Measurements from ENCODE around the gene KLHDC7B. TPM values are rescaled to one million over a fixed set of nuclear protein-coding genes. Genes with fewer than 3 reads are reported as not detected.

The KLHDC7B gene
- total and polyA plus RNA-seq, 2 of the 13 experiments (the other 11 are each of a cell fraction or from before 2014, with no cell fraction given): 0.11 TPM; not detected in 1

- TF ChIP-seq ATF2 (CRISPR knock-in tag; IDR thresholded peaks at IDR 0.05): no peak
- TF ChIP-seq ZKSCAN5 (CRISPR knock-in tag; IDR thresholded peaks at IDR 0.05): no peak
- TF ChIP-seq FOXP4 (CRISPR knock-in tag; IDR thresholded peaks at IDR 0.05): 0 out of 2 replicates have a peak, but pooled peaks have one; percentile 39
- TF ChIP-seq, protein P1, sequence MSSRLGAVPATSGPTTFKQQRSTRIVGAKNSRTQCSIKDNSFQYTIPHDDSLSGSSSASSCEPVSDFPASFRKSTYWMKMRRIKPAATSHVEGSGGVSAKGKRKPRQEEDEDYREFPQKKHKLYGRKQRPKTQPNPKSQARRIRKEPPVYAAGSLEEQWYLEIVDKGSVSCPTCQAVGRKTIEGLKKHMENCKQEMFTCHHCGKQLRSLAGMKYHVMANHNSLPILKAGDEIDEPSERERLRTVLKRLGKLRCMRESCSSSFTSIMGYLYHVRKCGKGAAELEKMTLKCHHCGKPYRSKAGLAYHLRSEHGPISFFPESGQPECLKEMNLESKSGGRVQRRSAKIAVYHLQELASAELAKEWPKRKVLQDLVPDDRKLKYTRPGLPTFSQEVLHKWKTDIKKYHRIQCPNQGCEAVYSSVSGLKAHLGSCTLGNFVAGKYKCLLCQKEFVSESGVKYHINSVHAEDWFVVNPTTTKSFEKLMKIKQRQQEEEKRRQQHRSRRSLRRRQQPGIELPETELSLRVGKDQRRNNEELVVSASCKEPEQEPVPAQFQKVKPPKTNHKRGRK (CRISPR knock-in tag; IDR thresholded peaks at IDR 0.05): no peak
- TF ChIP-seq ZNF558 (CRISPR knock-in tag; IDR thresholded peaks at IDR 0.05; ENCODE audit: borderline replicate concordance): no peak; the same call in 1 of the 2 replicates
- TF ChIP-seq, protein P2, sequence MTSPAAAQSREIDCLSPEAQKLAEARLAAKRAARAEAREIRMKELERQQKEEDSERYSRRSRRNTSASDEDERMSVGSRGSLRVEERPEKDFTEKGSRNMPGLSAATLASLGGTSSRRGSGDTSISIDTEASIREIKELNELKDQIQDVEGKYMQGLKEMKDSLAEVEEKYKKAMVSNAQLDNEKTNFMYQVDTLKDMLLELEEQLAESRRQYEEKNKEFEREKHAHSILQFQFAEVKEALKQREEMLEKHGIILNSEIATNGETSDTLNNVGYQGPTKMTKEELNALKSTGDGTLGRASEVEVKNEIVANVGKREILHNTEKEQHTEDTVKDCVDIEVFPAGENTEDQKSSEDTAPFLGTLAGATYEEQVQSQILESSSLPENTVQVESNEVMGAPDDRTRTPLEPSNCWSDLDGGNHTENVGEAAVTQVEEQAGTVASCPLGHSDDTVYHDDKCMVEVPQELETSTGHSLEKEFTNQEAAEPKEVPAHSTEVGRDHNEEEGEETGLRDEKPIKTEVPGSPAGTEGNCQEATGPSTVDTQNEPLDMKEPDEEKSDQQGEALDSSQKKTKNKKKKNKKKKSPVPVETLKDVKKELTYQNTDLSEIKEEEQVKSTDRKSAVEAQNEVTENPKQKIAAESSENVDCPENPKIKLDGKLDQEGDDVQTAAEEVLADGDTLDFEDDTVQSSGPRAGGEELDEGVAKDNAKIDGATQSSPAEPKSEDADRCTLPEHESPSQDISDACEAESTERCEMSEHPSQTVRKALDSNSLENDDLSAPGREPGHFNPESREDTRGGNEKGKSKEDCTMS (CRISPR knock-in tag; conservative IDR thresholded peaks at IDR 0.05): no peak
- peak; percentile 46; the same call in 1 of the 2 replicates for TF ChIP-seq SP140L (CRISPR knock-in tag; IDR thresholded peaks at IDR 0.05; ENCODE audit: borderline replicate concordance)
- TF ChIP-seq SOX5 (CRISPR knock-in tag; IDR thresholded peaks at IDR 0.05; ENCODE audit: borderline replicate concordance): no peak; the same call in 1 of the 2 replicates
- no peak for TF ChIP-seq NCOR1 (IDR thresholded peaks at IDR 0.05; ENCODE audit: borderline replicate concordance, low read length)
- 0 out of 2 replicates have a peak, but pooled peaks have one; percentile 85 for TF ChIP-seq ZNF737 (CRISPR knock-in tag; IDR thresholded peaks at IDR 0.05; ENCODE audit: borderline replicate concordance)
- TF ChIP-seq PAX8 (CRISPR knock-in tag; IDR thresholded peaks at IDR 0.05; ENCODE audit: borderline replicate concordance): no peak
- no peak for TF ChIP-seq ARID3A (IDR thresholded peaks at IDR 0.05; ENCODE audit: low read depth, low read length)
- no peak for TF ChIP-seq ZNF841 (CRISPR knock-in tag; IDR thresholded peaks at IDR 0.05; ENCODE audit: borderline replicate concordance)
- peak; percentile 48 for TF ChIP-seq TBX2 (CRISPR knock-in tag; IDR thresholded peaks at IDR 0.05; ENCODE audit: borderline replicate concordance)
- TF ChIP-seq SIX1 (CRISPR knock-in tag; IDR thresholded peaks at IDR 0.05; ENCODE audit: borderline replicate concordance): no peak
- TF ChIP-seq HES4 (CRISPR knock-in tag; IDR thresholded peaks at IDR 0.05; ENCODE audit: borderline replicate concordance): no peak
- no peak for TF ChIP-seq NFKB2 (CRISPR knock-in tag; IDR thresholded peaks at IDR 0.05; ENCODE audit: borderline replicate concordance)
- no peak for TF ChIP-seq ZNF816 (CRISPR knock-in tag; IDR thresholded peaks at IDR 0.05; ENCODE audit: borderline replicate concordance)
These were observed 15.7 kb upstream of the KLHDC7B start, which contains the start of gene TYMP (continued) for GRCh38 chr22:50529897-50530579.
